K562 (cell line): ENCODE data around the gene RTBDN. TPM values are rescaled to one million over a fixed set of nuclear protein-coding genes. Genes with fewer than 3 reads are reported as not detected.

Experiments used
- ATF1 ChIP-seq, 2 experiments: fragments of 450-650 bp in 1 of 2; IDR thresholded peaks; 2 replicates each; pipeline ENCODE4 v1.6.1; 2016; ENCODE audit warnings: missing compliant biosample characterization in 1 of 2, missing genetic modification characterization in 1 of 2
- DIDO1 ChIP-seq: fragments of 450-650 bp; IDR thresholded peaks from 2 replicates; pipeline ENCODE4 v1.6.1; 2016; ENCODE audit warnings: low read depth, missing biosample characterization, missing genetic modification characterization
- E2F6 ChIP-seq, 2 experiments: IDR thresholded peaks; 2 replicates each; pipeline ENCODE4 v1.6.1; 2011; ENCODE audit warnings: borderline replicate concordance in 1 of 2, control low read depth in 1 of 2, low read depth in 1 of 2, low read length in 1 of 2, mild to moderate bottlenecking in 1 of 2, mixed read lengths in 1 of 2, moderate library complexity in 1 of 2; ENCODE audit not compliant: insufficient read depth in 1 of 2, insufficient read length in 1 of 2, poor library complexity in 1 of 2, severe bottlenecking in 1 of 2; ENCODE audit errors: extremely low read depth in 1 of 2
- EP300 ChIP-seq: IDR thresholded peaks from 2 replicates; pipeline ENCODE4 v1.6.1; 2012; ENCODE audit warnings: low read length, improper control_type of control experiment
- FUS ChIP-seq: fragments of 200-400 bp; formaldehyde crosslinking; optimal IDR thresholded peaks from 2 replicates; pipeline ENCODE3; 2017; ENCODE audit warnings: low read depth, low read length
- ID3 ChIP-seq, 2 experiments: fragments of 250-450 bp in 1 of 2; fragments of 450-650 bp in 1 of 2; sonication (Bioruptor Pico) in 1 of 2; IDR thresholded peaks; 2 replicates each; pipeline versions ENCODE4 v1.6.1 to v1.8.0; 2016 to 2021; ENCODE audit warnings: mild to moderate bottlenecking in 2 of 2, moderate library complexity in 2 of 2, missing compliant biosample characterization in 1 of 2, missing genetic modification characterization in 1 of 2
- PHTF2 ChIP-seq: fragments of 250-450 bp; sonication (Bioruptor Pico); IDR thresholded peaks from 2 replicates; pipeline ENCODE4 v1.5.0; 2021; ENCODE audit warnings: mild to moderate bottlenecking
- RCOR1 ChIP-seq, 2 experiments: IDR thresholded peaks; 2 replicates each; pipeline ENCODE4 v1.6.1; 2012; ENCODE audit warnings: low read depth in 2 of 2, low read length in 2 of 2, borderline replicate concordance in 1 of 2, improper control_type of control experiment in 1 of 2
- SAFB ChIP-seq: fragments of 200-400 bp; formaldehyde crosslinking; IDR thresholded peaks from 2 replicates; pipeline ENCODE4 v1.6.1; 2017; ENCODE audit warnings: low read depth, low read length, borderline replicate concordance
- SNIP1 ChIP-seq: fragments of 450-650 bp; IDR thresholded peaks from 2 replicates; pipeline ENCODE4 v1.7.1; 2017; ENCODE audit warnings: low read depth, mild to moderate bottlenecking
- ZBTB26 ChIP-seq: fragments of 450-650 bp; formaldehyde crosslinking; IDR thresholded peaks from 2 replicates; pipeline ENCODE4 v1.4.0; 2022; ENCODE audit warnings: missing genetic modification characterization
- ZNF12 ChIP-seq: sonication (generic); formaldehyde crosslinking; IDR thresholded peaks from 2 replicates; pipeline ENCODE4 v1.4.0; 2020; ENCODE audit warnings: mild to moderate bottlenecking, missing genetic modification reagents
- ZNF124 ChIP-seq: sonication (generic); formaldehyde crosslinking; IDR thresholded peaks from 2 replicates; pipeline ENCODE4 v1.8.1; 2022; ENCODE audit warnings: missing genetic modification reagents
- ZNF586 ChIP-seq: fragments of 450-650 bp; formaldehyde crosslinking; conservative IDR thresholded peaks from 2 replicates; pipeline ENCODE4 v1.4.0; 2020; ENCODE audit warnings: mild to moderate bottlenecking, moderate library complexity
- ZNF592 ChIP-seq: fragments of 450-650 bp; IDR thresholded peaks from 2 replicates; pipeline ENCODE4 v1.6.1; 2017; ENCODE audit warnings: antibody characterized with exemption, mild to moderate bottlenecking
- polyA plus RNA-seq, 8 experiments: library from polyadenylated mRNA; depleted of rRNA in 4 of 8; stranded (reverse) in 5 of 8; unstranded in 3 of 8; fragments of >200 nt; fragmentation: Nextera tagmentation in 2 of 8; fragmentation: Illumina TruSeq in 1 of 8; extraction: Ambion mirVana in 2 of 8; extraction: Trizol in 1 of 8; gene quantifications; 2 replicates each; pipeline versions ENCODE4 v1.2.1 to v1.2.3, GENCODE V29; 2011 to 2014; ENCODE audit warnings: inconsistent platforms in 1 of 8, missing spikeins in 1 of 8
- total RNA-seq, 7 experiments: library from RNA; depleted of rRNA in 6 of 7; stranded (reverse); fragments of >200 nt in 6 of 7; fragmentation: Illumina TruSeq in 2 of 7; extraction: Trizol in 2 of 7; gene quantifications; 2 replicates each; pipeline versions ENCODE4 v1.2.1 to v1.2.3, GENCODE V29; 2011 to 2021; ENCODE audit warnings: low replicate concordance in 1 of 7

RTBDN gene
- total and polyA plus RNA-seq, 9 of the 15 experiments (the other 6 are each of a cell fraction or from before 2014, with no cell fraction given): 0.20 to 2.3 (median 0.72) TPM; not detected in 1

- TF ChIP-seq ZBTB26 (CRISPR knock-in tag) (no peak), ZNF12 (CRISPR knock-in tag) (no peak), FUS (no peak), E2F6 (IDR thresholded peaks at IDR 0.05; ENCODE audit: borderline replicate concordance in 1 of 2, extremely low read depth in 1 of 2, insufficient read depth in 1 of 2, insufficient read length in 1 of 2, low read depth in 1 of 2, low read length in 1 of 2, poor library complexity in 1 of 2, severe bottlenecking in 1 of 2) (peak; percentile 23 to 70), RCOR1 (IDR thresholded peaks at IDR 0.05; ENCODE audit: borderline replicate concordance in 1 of 2, low read depth in 2 of 2, low read length in 2 of 2) (no peak), EP300 (peak; percentile 39; the same call in 1 of the 2 replicates), SAFB (no peak), ZNF124 (no peak), ID3 (CRISPR knock-in tag; IDR thresholded peaks at IDR 0.05) (no peak), ID3 (tag; IDR thresholded peaks at IDR 0.05) (no peak), DIDO1 (tag) (no peak), SNIP1 (no peak), ATF1 (CRISPR knock-in tag; IDR thresholded peaks at IDR 0.05) (no peak), ATF1 (tag; IDR thresholded peaks at IDR 0.05) (no peak), ZNF592 (peak; percentile 89), ZNF586 (no peak), PHTF2 (CRISPR knock-in tag) (no peak)
These were observed 45.7 kb downstream of the RTBDN start (continued) for GRCh38 chr19:12788682-12789097.
